ENCODE measurements around the gene MYH6.

The MYH6 gene

GRCh38 chr14:23376482-23377197 lies 31.4 kb downstream of the MYH6 start, which contains the start of gene CMTM5:
TSS of gene CMTM5 (plus strand) at chr14:23377046. CDS start at chr14:23377252, 206 bp downstream.
- no peak for DNase-seq (ENCODE audit: low read depth)

- DNase-seq (ENCODE audit: low read depth) = no peak
Observed at GRCh38 chr14:23375527-23376251, 32.4 kb downstream of the MYH6 start.

- no peak for DNase-seq (ENCODE audit: low read depth)
Observed at GRCh38 chr14:23373041-23373440, 35.0 kb downstream of the MYH6 start.

GRCh38 chr14:23372509-23372908 lies 35.6 kb downstream of the MYH6 start, which contains the start of gene IL25:
TSS of gene IL25 (plus strand) at chr14:23372809.
- DNase-seq (ENCODE audit: low read depth) = no peak

- no peak for DNase-seq (ENCODE audit: low read depth)
Observed at GRCh38 chr14:23371865-23372264, 36.2 kb downstream of the MYH6 start.

GRCh38 chr14:23370221-23370620 lies 37.9 kb downstream of the MYH6 start:
- DNase-seq (ENCODE audit: low read depth) = no peak

- DNase-seq (ENCODE audit: low read depth) = peak; percentile 14
Observed at GRCh38 chr14:23366426-23366921, 41.6 kb downstream of the MYH6 start.

- peak; percentile 35 for DNase-seq (ENCODE audit: low read depth)
Observed at GRCh38 chr14:23365732-23366425, 42.2 kb downstream of the MYH6 start.

- no peak for DNase-seq (ENCODE audit: low read depth)
Observed at GRCh38 chr14:23365036-23365731, 42.9 kb downstream of the MYH6 start, which contains the start of gene EFS. TSS of gene EFS (minus strand) at chr14:23365172. CDS start at chr14:23365025, 147 bp downstream.

- DNase-seq (ENCODE audit: low read depth) = no peak
Observed at GRCh38 chr14:23364164-23365035, 43.7 kb downstream of the MYH6 start.

GRCh38 chr14:23362200-23362599 lies 45.9 kb downstream of the MYH6 start:
- DNase-seq (ENCODE audit: low read depth) = no peak

- no peak for DNase-seq (ENCODE audit: low read depth)
Observed at GRCh38 chr14:23361763-23362162, 46.3 kb downstream of the MYH6 start.

GRCh38 chr14:23361320-23361719 lies 46.8 kb downstream of the MYH6 start:
- peak; percentile 15 for DNase-seq (ENCODE audit: low read depth)

GRCh38 chr14:23360496-23360895 lies 47.6 kb downstream of the MYH6 start:
- DNase-seq (ENCODE audit: low read depth) = no peak

- DNase-seq (ENCODE audit: low read depth) = no peak
Observed at GRCh38 chr14:23359722-23360447, 48.2 kb downstream of the MYH6 start.

GRCh38 chr14:23359167-23359626 lies 48.9 kb downstream of the MYH6 start:
- no peak for DNase-seq (ENCODE audit: low read depth)

GRCh38 chr14:23358553-23359166 lies 49.4 kb downstream of the MYH6 start:
- DNase-seq (ENCODE audit: low read depth) = no peak

GRCh38 chr14:23358042-23358441 lies 50.0 kb downstream of the MYH6 start:
- no peak for DNase-seq (ENCODE audit: low read depth)

GRCh38 chr14:23357261-23357660 lies 50.8 kb downstream of the MYH6 start:
- no peak for DNase-seq (ENCODE audit: low read depth)

GRCh38 chr14:23356662-23357061 lies 51.4 kb downstream of the MYH6 start:
- no peak for DNase-seq (ENCODE audit: low read depth)

Measured in amniotic epithelial cell (primary cell).